Putamen (tissue), 1 donor: ENCODE results near the gene GBA2.

Experiments used
- DNase-seq: peaks from one replicate; pipeline ENCODE4 v3.0.0-alpha.2; 2016; ENCODE audit warnings: low spot score

The GBA2 gene

GRCh38 chr9:35737143-35737542, 11.9 kb downstream of the GBA2 start:
- DNase-seq = no peak

- DNase-seq = no peak
These were observed 12.8 kb downstream of the GBA2 start for GRCh38 chr9:35736201-35736633.

GRCh38 chr9:35734096-35734495, 14.9 kb downstream of the GBA2 start:
- DNase-seq = no peak

GRCh38 chr9:35732800-35733541, 16.1 kb downstream of the GBA2 start:
- no peak for DNase-seq

DNA sequence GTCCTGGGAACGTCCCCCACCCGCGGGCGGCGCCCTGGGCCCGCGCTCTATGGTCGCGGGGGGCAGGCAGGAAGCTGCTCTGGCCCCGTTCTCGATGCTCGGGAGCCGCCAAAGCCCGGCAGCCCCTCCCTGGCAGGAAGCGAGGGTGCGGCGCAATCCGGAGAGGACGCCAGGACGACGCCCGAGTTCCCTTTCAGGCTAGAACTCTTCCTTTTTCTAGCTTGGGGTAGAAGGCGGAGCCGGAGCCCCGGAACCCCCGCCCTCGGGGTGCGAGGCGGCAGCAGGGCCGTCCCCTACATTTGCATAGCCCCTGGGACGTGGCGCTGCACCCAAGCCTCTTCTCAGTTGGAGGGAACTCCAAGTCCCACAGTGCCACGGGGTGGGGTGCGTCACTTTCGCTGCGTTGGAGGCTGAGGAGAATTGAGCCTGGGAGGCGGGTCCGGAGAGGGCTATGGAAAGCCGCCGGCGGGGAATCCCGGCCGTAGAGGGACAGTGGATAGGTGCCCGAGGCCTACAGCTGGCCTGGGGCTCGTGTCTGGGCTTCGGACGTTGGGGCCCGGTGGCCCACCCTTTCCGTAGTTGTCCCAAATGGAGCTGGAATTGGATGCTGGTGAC, 16.7 kb downstream of the GBA2 start, which contains the start of the genes CREB3 and TLN1:
Gene CREB3, plus strand, starts transcription at position 482 of the 615 bp plus-strand sequence. Its CDS starts 107 bp downstream, at position 589.
Gene TLN1, minus strand, starts transcription at position 11 of the 615 bp plus-strand sequence. CDS start 6,501 bp downstream, outside the sequence.
- DNase-seq = peak; percentile 98

GRCh38 chr9:35731415-35732184, 17.4 kb downstream of the GBA2 start:
- no peak for DNase-seq

GRCh38 chr9:35730486-35730854, 18.6 kb downstream of the GBA2 start:
- DNase-seq = no peak

DNA sequence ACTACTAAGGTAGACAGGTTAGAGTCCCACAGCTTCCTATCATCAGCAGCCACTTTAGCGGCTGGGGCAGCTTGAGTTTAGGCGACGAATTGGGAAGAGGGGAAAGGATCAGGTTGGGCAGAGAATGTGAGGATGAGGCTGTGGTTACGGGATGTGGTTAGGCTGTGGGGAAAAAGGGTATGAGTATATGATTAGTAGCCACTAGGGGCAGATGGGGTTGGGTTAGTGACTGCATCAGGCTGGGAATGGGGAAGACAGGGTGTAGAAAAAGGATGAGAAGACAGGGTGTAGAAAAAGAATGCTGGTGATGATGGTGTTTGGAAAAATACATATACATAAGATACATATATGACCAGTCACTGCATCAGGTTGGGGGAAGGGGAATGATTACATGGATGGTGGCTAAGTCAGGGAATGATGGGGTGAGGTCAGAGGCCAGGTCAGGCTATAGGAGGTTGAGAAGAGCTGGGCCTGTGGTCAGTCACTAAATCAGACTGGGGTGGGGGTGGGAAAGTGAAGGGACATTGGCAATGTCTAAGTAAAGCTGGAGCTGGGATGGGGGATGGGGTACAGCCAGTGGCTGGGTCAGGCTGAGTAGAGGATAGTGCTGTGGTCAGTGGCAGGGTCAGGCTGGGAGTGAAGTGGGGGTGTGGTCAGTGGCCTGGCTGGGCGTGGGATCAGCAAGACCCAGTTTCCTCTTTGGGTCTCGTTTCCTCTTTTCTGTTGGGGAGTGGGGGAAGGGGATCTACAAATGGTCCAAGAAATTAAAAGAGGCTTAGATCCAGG, 19.1 kb downstream of the GBA2 start:
- no peak for DNase-seq

DNA sequence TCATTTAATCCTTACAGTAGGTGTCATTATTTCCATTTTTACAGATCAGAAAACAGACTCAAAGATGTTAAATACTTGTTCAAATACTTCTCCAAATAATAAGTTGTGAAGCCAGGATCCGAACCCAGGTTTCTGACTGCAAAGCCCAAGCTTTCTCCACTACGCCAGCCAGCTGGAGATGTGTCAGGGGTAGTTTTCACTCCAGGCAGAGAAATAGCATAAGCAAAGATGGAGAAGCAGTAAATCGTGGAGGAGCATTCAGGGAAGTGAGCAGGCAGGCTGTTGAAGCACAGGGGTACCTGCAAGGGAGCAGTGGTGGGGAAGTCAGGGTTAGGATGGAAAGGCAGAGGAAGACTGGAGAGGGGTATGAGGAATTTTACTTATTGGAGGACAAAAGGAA, 19.9 kb downstream of the GBA2 start:
- DNase-seq = no peak

- DNase-seq = peak; percentile 58
These were observed 20.7 kb downstream of the GBA2 start for GRCh38 chr9:35728041-35728971.

DNA sequence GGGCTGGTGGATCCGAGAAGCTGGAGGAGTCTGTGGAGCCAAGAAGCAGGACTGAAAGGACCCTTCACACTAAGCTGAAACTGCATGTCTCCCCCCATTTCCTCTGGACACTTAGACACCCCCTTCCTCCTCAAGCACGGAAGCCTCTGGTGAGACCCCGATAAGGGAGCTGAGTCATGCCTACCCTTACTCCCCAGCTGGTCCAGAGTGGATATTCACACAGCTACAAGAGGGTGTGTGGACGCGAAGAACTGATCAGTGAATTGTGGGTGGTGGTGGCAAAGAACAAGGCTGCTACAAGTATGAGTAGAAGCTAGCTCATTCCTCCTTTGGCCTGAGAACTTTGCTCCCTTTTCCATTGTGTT, 21.4 kb downstream of the GBA2 start:
- no peak for DNase-seq

- peak; percentile 80 for DNase-seq
These were observed 22.1 kb downstream of the GBA2 start for GRCh38 chr9:35726931-35727330.

- DNase-seq = no peak
These were observed 23.7 kb downstream of the GBA2 start for GRCh38 chr9:35725362-35725761.

DNA sequence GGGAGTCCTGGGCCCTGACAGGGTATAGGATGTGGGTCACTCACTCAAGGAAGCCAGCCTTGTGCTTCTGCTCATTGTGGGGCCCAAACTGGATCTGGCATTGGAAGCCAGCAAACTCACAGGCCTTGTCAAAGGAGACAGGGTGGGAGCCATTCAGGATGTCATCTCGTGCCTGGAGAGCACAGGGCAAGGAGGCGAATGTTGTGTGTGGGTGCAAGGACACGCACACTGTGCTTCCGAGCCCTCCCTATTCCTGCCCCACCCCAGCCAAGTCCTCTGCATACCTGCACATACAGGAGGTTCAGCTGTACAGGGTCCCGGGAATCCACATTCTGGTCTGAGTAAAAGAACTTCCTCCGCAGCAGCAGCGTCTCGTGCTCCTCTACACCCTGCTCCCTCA, 25.1 kb downstream of the GBA2 start:
- DNase-seq = no peak

GRCh38 chr9:35723426-35723825, 25.6 kb downstream of the GBA2 start:
- no peak for DNase-seq

DNA sequence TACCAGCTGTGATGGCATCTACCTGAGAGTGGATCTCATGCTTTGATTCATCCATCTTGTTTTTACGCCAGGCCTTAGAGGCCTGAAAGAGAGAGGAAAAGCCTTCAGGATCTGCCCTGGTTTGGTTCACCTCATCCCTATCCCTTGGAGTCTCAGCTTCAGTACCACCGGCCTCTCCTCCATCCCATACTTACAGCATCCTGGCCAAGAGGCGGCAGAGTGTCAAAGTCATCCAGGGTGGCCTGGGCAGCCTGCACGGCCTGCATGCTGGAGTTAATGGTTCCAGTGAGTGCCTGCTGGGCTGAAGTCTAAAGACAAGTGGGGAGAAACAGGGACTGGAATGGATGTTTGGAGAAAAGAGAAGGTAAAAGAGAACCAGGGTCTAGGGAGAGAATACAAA, 29.5 kb downstream of the GBA2 start:
- no peak for DNase-seq

DNA sequence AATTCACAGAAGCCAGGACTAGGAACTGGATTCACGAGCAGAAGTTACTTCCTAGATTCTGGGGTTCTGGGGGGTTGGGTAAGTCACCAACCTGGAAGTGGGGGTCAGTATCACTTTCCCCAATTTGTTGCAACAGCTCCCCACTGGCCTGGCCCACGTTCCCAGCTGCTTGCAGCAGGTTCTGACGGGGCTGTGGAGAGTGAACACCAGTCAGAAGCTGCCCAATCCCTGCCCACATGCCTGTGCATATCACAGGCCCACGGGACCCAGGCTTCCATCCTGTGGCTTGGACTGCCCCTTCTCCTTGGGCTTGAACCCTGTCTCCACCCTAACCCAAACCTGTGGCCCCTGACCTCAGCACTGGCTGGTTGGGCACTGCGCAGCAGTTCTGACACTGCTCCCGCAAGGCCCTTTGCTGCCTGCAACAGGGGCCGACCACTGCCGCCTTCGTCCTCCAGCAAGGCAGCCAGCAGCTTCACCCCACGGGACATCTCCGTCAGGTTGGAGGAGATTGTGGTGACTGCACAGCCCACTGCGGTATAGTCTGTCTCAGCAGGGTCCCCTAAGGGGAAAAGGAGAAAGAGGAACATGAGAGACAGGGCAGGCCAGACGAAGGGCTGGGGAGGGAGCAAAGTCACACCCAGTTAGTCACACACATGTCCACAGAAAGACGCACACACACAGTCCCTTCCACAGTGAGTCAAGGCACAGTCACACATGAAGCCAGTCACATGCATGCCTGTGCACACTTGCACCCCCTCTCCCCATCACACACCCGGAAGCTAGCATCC, 30.1 kb downstream of the GBA2 start:
- DNase-seq = no peak

- no peak for DNase-seq
These were observed 31.7 kb downstream of the GBA2 start for GRCh38 chr9:35717132-35717870.

DNA sequence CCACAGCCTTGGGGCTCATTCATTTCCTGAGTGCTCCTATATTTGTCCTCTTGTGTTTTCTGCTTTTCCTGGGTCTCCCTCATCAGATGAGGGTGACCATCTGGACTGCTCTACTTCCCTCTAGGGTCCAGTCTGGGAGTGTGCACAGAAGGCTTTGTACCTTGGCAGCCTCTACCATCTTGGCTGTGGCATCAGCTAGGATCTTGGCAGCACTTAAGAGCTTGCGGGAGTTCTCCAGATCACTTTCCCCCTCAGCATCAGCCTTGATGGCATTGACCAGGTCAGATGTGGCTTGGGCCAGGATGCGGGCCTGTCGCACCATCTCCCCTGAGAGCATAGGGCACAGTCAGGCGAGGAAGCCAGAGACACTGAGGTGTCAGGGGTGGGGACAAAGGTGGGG, 32.8 kb downstream of the GBA2 start:
- DNase-seq = no peak
